ENCODE results near the gene SNX9.

Gene SNX9

DNA sequence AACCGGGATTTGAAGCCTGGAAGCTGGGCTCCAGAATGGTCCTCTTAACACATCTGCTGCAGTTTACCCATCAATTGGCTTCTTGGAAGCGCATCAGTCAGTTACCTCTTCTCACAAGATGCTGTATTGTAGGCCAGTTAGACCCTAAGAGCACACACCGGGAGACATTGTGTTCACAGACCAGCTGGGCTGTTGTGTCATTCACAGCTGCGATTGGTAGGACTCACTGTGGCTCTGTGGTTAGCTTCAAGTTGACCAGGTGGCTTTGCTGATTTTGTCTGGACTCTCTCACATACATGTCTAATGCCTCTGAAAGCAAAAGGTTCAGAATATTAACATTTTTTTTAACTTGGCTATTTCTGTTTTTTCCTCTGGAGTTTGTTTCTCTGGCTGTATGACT lies 64.8 kb downstream of the SNX9 start:
- TF ChIP-seq, protein P1, sequence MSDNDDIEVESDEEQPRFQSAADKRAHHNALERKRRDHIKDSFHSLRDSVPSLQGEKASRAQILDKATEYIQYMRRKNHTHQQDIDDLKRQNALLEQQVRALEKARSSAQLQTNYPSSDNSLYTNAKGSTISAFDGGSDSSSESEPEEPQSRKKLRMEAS (IDR thresholded peaks at IDR 0.05), result no peak
- TF ChIP-seq NFIC (IDR thresholded peaks at IDR 0.05), result no peak
- TF ChIP-seq TAF1 (IDR thresholded peaks at IDR 0.05; ENCODE audit: low read depth), result no peak
- no peak for TF ChIP-seq CREB1 (IDR thresholded peaks at IDR 0.05; ENCODE audit: low read depth)
- no peak for TF ChIP-seq FOXM1 (IDR thresholded peaks at IDR 0.05; ENCODE audit: borderline replicate concordance, low read depth)
- TF ChIP-seq YY1 (IDR thresholded peaks at IDR 0.05; ENCODE audit: low read depth), result no peak
- no peak for TF ChIP-seq CEBPB (IDR thresholded peaks at IDR 0.05)
- TF ChIP-seq EP300 (IDR thresholded peaks at IDR 0.05; ENCODE audit: borderline replicate concordance), result no peak
- TF ChIP-seq RAD21 (IDR thresholded peaks at IDR 0.05; ENCODE audit: low read depth), result no peak
- TF ChIP-seq EGR1 (IDR thresholded peaks at IDR 0.05), result no peak
- TF ChIP-seq, protein P2, sequence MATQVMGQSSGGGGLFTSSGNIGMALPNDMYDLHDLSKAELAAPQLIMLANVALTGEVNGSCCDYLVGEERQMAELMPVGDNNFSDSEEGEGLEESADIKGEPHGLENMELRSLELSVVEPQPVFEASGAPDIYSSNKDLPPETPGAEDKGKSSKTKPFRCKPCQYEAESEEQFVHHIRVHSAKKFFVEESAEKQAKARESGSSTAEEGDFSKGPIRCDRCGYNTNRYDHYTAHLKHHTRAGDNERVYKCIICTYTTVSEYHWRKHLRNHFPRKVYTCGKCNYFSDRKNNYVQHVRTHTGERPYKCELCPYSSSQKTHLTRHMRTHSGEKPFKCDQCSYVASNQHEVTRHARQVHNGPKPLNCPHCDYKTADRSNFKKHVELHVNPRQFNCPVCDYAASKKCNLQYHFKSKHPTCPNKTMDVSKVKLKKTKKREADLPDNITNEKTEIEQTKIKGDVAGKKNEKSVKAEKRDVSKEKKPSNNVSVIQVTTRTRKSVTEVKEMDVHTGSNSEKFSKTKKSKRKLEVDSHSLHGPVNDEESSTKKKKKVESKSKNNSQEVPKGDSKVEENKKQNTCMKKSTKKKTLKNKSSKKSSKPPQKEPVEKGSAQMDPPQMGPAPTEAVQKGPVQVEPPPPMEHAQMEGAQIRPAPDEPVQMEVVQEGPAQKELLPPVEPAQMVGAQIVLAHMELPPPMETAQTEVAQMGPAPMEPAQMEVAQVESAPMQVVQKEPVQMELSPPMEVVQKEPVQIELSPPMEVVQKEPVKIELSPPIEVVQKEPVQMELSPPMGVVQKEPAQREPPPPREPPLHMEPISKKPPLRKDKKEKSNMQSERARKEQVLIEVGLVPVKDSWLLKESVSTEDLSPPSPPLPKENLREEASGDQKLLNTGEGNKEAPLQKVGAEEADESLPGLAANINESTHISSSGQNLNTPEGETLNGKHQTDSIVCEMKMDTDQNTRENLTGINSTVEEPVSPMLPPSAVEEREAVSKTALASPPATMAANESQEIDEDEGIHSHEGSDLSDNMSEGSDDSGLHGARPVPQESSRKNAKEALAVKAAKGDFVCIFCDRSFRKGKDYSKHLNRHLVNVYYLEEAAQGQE (IDR thresholded peaks at IDR 0.05; ENCODE audit: low read depth), result no peak
- TF ChIP-seq, protein P3, sequence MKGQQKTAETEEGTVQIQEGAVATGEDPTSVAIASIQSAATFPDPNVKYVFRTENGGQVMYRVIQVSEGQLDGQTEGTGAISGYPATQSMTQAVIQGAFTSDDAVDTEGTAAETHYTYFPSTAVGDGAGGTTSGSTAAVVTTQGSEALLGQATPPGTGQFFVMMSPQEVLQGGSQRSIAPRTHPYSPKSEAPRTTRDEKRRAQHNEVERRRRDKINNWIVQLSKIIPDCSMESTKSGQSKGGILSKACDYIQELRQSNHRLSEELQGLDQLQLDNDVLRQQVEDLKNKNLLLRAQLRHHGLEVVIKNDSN (IDR thresholded peaks at IDR 0.05), result no peak

DNA sequence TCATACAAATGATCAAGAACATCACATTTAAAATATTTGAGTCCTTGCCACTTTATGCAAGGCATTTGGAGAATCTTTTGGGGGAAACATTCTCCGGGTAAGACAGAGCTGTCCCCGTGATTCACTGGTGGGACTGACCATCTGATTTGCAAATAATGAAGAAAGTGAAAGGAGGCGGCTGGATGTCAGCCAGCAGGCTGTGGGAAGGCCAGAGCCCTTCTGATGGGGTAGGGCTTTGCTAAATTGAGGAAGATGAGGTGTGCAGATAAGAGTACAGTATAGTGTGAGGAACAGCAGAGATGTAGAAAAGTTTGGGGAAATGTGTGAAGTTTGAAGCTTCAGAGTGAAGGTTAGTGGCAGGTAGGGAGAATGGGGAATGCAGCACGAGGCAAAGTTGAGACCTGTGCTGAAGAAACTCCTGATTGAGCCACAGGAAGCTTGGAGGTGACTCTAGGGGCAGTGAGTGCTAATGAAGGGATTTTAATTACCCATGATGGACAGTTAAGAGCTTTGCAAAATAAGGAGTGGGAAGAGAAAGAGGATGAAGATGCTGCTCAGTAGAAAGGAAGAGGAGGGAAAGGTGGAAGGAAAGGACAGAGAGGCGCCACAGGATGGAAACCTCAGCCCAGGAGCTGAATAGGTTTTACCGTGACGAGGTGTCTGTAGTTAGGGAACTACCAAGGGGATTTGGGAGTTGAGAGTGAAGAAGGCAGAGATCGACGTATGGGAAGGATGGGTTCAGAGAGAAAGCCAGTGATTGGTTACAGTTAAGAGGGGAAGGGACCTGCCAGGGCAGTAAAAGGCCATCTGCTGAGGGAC lies 68.7 kb downstream of the SNX9 start:
- TF ChIP-seq TCF12 (IDR thresholded peaks at IDR 0.05; ENCODE audit: low read depth) (no peak), CREB1 (IDR thresholded peaks at IDR 0.05; ENCODE audit: low read depth) (no peak), TEAD4 (IDR thresholded peaks at IDR 0.05) (no peak), FOXM1 (IDR thresholded peaks at IDR 0.05; ENCODE audit: borderline replicate concordance, low read depth) (no peak), ZBTB7A (IDR thresholded peaks at IDR 0.05; ENCODE audit: low read depth) (no peak), EGR1 (IDR thresholded peaks at IDR 0.05) (no peak), NFIC (IDR thresholded peaks at IDR 0.05) (no peak), RAD21 (IDR thresholded peaks at IDR 0.05; ENCODE audit: low read depth) (no peak), YY1 (IDR thresholded peaks at IDR 0.05; ENCODE audit: low read depth) (no peak), TAF1 (IDR thresholded peaks at IDR 0.05; ENCODE audit: low read depth) (no peak), CEBPB (IDR thresholded peaks at IDR 0.05) (no peak), EP300 (IDR thresholded peaks at IDR 0.05; ENCODE audit: borderline replicate concordance) (no peak)
- TF ChIP-seq, protein P2 (IDR thresholded peaks at IDR 0.05; ENCODE audit: low read depth), result no peak
- TF ChIP-seq, protein P3 (IDR thresholded peaks at IDR 0.05), result no peak
- TF ChIP-seq, protein P1 (IDR thresholded peaks at IDR 0.05), result no peak

DNA sequence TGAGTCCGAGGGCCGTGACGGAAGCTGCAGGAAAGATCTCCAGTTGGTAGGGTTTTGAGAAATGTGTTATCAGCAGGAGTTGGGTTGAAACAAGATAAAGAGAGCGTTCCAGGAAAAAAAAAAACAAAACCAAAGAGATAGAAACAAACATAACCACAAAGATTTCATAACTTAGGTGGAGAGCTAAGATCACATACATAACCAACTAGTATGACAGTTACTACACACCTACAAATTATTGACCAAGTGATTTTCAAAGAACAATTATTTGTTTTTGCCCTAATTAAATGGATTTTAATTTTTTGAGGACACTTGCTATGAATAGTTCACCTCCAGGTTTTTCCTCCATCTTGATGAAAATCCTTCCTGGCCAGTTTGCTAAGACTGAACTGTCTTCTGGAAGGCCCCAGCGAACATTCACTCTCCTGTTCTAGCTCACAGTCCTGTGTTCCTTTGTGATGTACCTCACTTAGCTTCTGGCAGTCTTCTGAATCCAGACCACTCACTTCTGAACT lies 69.4 kb downstream of the SNX9 start:
- TF ChIP-seq, protein P1 (IDR thresholded peaks at IDR 0.05), result no peak
- TF ChIP-seq CREB1 (IDR thresholded peaks at IDR 0.05; ENCODE audit: low read depth), result no peak
- TF ChIP-seq TAF1 (IDR thresholded peaks at IDR 0.05; ENCODE audit: low read depth), result no peak
- TF ChIP-seq EP300 (IDR thresholded peaks at IDR 0.05; ENCODE audit: borderline replicate concordance), result no peak
- TF ChIP-seq ZBTB7A (IDR thresholded peaks at IDR 0.05; ENCODE audit: low read depth), result no peak
- no peak for TF ChIP-seq NFIC (IDR thresholded peaks at IDR 0.05)
- TF ChIP-seq, protein P2 (IDR thresholded peaks at IDR 0.05; ENCODE audit: low read depth), result no peak
- no peak for TF ChIP-seq RAD21 (IDR thresholded peaks at IDR 0.05; ENCODE audit: low read depth)
- TF ChIP-seq TCF12 (IDR thresholded peaks at IDR 0.05; ENCODE audit: low read depth), result no peak
- TF ChIP-seq EGR1 (IDR thresholded peaks at IDR 0.05), result no peak
- no peak for TF ChIP-seq FOXM1 (IDR thresholded peaks at IDR 0.05; ENCODE audit: borderline replicate concordance, low read depth)
- TF ChIP-seq TEAD4 (IDR thresholded peaks at IDR 0.05), result no peak
- TF ChIP-seq, protein P3 (IDR thresholded peaks at IDR 0.05), result no peak
- no peak for TF ChIP-seq YY1 (IDR thresholded peaks at IDR 0.05; ENCODE audit: low read depth)
- TF ChIP-seq CEBPB (IDR thresholded peaks at IDR 0.05), result no peak

Data from Ishikawa (cell line).